Fibroblast of skin of left biceps (primary cell): ENCODE results near the gene FASTKD3.

Source experiments
- DNase-seq, 2 experiments: peaks; one replicate each; pipeline ENCODE4 v3.0.0-alpha.2; 2013; ENCODE audit warnings: low read depth in 2 of 2

FASTKD3 gene

DNA sequence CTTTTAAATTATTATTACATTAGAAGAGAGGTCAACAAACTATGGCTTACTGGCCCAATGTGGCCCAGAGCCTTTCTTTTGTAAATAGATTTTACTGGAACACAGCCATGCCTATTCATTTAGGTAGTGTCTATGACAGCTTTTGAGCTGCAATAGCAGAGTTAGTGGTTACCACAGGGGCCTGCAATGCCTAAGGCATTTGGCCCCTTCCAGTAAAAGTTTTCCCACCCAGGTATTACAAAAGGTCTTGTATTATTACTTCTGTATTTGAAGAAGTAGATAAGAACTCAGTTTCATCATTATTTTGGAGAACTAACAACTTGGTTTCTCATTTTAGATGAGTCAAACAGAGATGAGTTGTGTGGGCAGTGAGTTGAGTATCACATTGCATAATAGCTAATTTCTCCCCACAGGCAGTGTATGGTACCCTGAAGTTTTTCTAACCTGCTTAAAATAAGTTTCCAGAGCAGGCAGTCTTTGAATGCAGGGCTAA is 9.6 kb upstream of the FASTKD3 start:
- DNase-seq = no peak

- DNase-seq = no peak
Observed at GRCh38 chr5:7877851-7878250, 9.0 kb upstream of the FASTKD3 start.

DNA sequence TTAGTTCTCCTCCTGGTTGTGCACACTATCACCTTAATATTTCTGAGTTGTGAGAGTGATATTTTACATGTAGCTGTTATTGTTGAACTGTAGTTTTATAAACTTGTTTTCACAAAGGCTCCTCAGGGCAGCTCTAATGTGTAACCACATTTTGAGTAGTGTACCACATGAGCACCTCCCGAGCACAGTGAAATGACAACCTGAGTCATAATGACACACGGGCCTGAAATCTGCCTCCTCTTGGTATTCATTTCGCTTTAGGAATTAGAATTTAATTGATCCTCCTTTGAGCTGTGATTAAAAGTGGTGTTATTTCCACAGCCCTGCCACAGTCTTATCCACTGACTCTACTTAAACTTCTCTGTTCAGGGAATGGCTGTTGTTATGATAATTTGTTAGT is 8.0 kb upstream of the FASTKD3 start:
- DNase-seq = no peak

GRCh38 chr5:7875151-7875550 is 6.3 kb upstream of the FASTKD3 start:
- no peak for DNase-seq

- no peak for DNase-seq
Observed at GRCh38 chr5:7874639-7875038, 5.8 kb upstream of the FASTKD3 start.

DNA sequence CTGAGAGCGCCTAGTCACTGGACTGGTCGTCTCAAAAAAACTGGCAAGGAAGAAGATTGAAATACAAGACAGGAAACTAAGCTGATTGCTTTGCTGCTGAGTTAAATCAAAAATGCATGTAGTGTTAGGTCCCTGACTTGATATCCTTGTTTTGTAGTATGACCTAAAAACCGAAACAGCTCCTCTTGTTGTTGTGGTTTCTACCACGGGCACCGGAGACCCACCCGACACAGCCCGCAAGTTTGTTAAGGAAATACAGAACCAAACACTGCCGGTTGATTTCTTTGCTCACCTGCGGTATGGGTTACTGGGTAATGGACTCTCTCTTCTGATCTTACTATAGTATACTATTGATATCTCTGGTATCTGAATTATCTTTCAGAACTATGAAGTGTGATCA is 4.4 kb upstream of the FASTKD3 start:
- DNase-seq = no peak

DNA sequence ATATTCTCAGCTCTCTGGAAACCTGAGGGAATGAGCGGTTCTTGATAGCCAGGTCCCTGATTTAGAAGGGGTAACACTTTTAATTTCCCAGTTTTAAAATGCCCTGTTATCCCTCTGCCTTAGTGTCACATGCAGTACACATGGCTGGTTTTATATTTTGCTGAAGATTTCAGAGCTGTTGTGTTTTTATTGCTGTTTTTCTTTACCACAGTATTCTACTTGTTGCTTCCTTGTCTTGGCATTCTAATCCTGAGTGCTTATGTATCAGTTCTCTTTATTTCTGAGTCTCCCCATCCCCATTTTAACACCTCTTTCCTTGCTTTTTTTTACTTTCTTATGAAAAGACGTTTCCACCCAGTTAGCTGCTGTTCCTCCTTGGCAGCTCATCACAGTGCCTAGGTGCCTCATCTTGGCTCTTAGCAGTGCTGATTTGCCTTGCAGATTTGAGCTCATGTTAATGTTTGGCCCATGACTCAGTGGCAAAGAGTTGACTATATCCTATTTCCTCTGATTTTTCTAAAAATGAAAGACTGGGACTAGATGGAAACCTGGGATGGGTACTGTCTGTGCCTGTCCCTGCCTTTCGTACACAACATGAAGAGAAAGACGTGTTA is 3.8 kb upstream of the FASTKD3 start:
- DNase-seq = no peak

DNA sequence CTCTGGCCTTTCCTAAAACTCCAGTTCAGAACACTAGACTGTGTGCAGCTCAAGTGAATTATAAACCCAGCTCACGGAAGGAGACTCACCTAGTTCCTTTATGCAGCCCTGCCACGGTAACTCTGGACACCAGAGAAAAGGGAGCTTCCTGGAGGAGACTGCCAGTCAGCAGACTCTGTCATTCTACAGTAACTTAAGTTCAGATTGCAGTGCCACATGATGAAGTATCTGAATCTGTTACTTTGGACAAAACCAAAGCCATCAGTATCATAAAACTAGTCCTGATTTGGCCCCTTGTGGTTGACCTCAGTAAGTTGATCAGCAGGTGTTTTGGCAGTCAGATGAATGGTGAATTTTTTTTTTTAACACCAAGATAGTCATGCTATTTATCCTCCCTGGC is 2.8 kb upstream of the FASTKD3 start:
- no peak for DNase-seq

DNA sequence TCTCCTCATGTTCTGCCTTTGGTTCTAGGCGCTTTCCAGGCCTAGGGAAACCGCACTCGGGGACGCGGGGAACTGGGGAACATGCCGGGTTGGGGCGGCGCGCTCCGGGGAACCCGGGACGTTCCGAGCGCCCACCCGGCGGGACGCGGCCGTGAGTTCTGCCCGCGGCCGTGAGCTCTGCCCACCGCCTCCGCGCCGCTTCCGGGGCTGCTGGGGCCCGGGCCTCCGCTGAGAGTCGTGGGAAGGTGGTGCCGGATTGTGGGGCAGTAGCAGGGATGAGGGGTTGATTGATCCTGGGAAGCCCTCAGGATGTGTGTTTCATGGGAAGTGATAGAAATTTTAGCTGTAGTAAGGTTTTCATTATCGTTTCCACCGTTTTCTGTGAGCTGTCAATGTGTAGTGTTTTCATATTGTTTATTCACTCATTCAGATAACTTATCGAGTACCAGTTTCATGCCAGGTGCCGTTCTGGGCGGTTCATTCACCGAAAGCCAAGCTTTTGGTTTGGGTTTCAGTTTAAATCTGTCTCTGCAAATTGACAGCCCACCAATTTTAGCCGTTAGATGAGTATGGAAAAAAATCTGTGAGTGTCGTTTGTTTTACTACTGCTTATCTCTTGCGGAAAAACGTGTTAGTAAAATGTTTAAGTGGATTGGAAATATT is 774 bp upstream of the FASTKD3 start:
- DNase-seq = no peak

GRCh38 chr5:7868427-7868772 is 431 bp downstream of the FASTKD3 start:
- DNase-seq = no peak

DNA sequence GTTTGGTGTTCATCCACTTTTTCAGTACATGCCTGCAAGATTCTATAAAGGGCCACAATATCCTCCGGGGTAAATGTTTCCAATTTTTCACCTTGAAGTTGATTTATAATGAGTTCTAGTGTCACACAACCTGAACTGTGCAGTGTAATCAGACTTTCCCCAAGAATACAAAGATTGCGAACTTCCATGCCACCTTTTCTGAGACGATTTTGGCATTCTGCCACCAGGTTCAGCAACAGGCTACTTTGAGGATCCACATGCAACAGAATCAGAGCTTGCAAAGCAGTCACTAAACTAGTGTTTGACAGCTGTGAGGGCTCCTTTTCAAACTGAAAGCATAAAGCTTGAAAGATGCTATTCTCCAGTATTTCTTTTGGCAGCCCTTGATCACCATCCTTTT is 1.6 kb downstream of the FASTKD3 start:
- DNase-seq = no peak

GRCh38 chr5:7866196-7866595 is 2.6 kb downstream of the FASTKD3 start:
- DNase-seq = no peak

DNA sequence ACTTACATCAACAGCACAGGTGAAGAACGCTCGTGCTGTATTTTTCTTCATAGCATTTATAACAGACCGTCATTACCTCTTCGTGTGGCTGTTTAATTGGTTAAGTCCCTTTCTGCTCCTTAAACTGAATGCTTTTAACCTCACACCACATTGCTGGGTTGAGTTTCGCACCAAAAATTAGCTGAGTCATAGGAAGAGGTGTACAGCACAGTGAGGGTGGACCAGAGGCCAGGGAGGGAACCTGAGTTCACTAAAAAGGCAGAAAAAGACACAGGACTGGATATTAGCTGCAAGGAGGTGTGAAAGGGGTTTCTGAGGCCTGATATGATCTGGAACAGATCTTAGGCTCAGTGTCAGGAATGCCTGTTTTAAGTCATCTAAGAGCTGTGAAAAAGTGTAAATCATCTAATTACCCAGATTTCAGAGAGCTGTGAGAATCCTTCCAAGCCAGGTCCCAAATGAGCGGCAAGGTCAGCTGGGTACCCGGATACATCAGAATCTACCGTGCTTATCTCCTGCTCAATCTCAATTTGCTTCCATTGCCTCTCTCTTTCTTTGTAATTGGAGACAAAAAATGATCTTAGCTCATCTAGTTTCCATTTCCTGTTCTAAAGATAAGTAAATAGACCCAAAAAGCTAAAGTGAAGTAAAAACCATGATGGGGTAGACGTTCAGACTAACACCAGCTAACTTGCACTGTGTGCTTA is 10.8 kb downstream of the FASTKD3 start:
- DNase-seq = no peak

GRCh38 chr5:7857361-7857760 is 11.5 kb downstream of the FASTKD3 start:
- DNase-seq = no peak

DNA sequence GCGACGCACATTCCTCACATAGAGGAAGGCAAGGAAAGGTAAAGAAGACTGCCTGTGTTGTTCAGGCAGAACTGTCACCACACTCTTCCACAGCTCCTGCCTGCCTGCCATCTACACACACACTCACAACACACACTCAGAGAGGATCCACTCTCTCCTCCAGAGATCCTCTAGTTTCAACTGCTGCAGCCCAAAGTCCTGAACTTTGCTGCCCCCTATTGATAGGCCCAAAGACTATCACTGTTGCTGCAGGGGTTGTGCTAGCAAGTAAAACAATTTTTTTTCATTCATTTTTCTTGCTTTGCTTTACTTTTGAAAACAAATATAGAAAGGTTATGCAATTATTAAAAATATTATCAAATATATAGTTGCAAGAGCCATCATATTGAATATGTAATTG is 12.0 kb downstream of the FASTKD3 start:
- no peak for DNase-seq

DNA sequence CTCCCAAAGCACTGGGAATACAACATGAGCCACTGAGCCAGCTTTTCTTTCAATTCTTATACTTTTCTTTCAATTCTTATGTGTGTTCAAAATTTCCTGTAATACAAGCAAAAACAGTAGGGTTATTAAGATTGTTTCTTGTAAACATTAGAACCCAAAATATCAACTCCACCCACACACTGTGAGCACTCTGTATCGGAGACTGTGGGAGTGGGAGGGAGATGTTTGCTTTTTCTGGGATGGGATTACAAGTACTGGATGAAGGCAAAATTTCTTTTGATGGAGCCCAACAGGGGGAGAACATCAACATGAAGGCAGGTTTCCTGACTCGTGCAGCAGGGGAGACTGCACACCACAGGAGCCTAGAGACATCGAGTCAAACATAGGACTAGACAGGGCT is 13.2 kb downstream of the FASTKD3 start:
- no peak for DNase-seq

- DNase-seq = no peak
Observed at GRCh38 chr5:7852988-7853387, 15.8 kb downstream of the FASTKD3 start.

- DNase-seq = no peak
Observed at GRCh38 chr5:7852542-7852941, 16.3 kb downstream of the FASTKD3 start.

DNA sequence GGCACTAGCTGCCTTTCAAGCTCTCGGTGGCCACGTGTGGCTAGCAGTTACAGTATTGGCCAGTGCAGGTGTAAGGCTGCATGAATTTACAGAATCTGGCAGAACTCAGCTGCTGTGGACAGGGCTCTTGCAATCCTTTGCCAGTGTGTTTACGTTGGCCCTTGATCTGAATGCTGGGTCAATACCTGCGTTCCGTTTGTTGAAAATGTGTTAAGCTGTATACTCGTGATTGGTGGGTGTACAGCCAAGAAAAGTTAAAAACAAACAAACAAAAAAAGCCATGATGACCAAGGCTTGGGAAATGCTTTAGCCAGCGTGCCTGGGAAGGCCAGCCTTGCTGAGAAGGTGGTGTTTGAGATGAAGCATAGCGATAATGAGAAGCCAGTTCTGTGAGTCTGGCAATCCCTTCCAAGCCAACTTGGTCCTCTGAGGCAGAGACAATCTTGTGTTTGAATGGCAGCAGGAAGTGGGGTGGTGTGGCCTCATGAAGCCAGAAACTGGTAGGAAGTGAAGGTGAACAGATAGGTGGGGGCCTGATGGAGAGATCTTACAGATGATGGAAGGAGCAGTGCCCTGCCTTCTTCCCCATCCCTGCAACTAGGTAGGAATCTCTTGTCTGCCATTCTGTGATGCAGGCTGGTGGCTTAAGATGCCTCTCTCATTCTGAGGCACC is 17.1 kb downstream of the FASTKD3 start:
- DNase-seq = no peak

DNA sequence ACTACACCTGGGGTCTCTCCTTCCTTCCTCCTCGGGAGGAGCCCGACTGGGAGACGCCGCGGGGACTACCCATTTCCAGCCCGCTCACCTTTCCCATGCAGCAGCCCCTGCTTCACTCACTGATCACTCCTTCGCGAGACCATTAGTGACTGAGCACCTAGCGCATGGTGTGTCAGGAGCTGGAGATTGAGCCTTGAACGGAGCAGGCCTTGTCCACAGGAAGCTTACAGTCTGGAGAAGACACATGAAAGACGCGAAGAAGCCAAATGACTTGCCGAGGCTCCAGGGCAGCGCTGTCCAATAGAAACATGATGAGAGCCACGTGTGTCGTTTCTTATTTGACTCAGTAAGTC is 17.6 kb downstream of the FASTKD3 start:
- DNase-seq = no peak

DNA sequence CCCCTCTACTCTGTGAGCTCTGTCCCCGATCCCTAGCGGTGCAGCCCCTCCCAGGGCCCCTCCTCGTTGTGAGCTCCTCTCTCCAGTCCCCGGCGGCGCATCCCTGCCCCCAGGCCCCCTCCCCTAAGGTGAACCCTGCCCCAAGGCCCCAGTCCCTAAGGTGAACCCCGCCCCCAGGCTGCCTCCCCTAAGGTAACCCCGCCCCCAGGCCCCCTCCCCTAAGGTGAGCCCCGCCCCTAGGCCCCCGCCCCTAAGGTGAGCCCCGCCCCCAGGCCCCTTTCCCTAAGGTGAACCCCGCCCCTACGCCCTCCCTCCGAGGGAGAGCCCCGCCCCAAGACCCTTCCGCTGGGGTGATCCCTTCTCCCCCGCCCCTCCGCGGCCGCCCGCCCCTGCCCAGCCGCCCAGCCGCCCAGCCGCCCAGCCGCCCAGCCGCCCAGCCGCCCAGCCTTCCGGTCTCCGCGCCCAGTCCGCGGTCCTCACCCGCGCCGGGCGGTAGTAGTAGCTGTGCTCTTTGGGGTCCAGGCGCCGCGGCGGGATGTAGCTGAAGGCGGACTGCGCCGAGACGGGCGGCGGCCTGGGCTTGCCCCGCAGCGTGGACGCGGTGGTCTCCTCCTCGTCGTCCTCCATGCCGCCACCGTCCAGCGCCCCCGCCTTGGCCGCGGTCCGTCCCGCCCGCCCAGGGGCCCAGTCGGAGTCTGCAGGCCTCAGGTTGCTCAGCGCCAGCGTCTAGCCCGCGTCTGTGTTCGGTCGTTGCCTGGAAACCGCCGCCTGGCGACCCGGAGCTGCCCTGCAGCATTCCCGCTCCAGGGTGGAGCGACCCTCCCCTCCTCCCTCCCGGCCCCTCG is 18.2 kb downstream of the FASTKD3 start, which contains the start of gene CFAP90:
Gene CFAP90 (minus strand): TSS at position 739 of the 845 bp plus-strand sequence. CDS start 112 bp downstream, at position 627.
- no peak for DNase-seq
